Mucosa of descending colon (tissue), 3 donors: ENCODE measurements around the gene TMC8. TPM values are rescaled to one million over a fixed set of nuclear protein-coding genes. Genes with fewer than 3 reads are reported as not detected.

ENCODE experiments used
- ATAC-seq: fragments of 200-7000 bp; cut with Tn5 transposase; one replicate; pipeline ENCODE4 v1.9.1; 2020; ENCODE audit warnings: mild to moderate bottlenecking, moderate library complexity
- DNase-seq, 3 donors: peaks; one replicate each; pipeline ENCODE4 v3.0.0-alpha.2; 2020
- H3K36me3 ChIP-seq: fragments of 200-600 bp; one replicate; pipeline ENCODE4 v1.8.0; 2021; ENCODE audit warnings: low read depth, mild to moderate bottlenecking
- H3K4me1 ChIP-seq: fragments of 200-600 bp; one replicate; pipeline ENCODE4 v1.8.0; 2021; ENCODE audit warnings: low read depth, mild to moderate bottlenecking
- H3K4me3 ChIP-seq: fragments of 200-600 bp; one replicate; pipeline ENCODE4 v1.8.0; 2021; ENCODE audit warnings: mild to moderate bottlenecking
- H3K9me3 ChIP-seq: fragments of 200-600 bp; one replicate; pipeline ENCODE4 v1.8.0; 2021; ENCODE audit warnings: mild to moderate bottlenecking
- intact Hi-C, 2 donors: fragments of 100-400 bp; cut with DNase I in 1 of 2; cut with micrococcal nuclease in 1 of 2; formaldehyde crosslinking; loops; one replicate each; pipeline versions ENCODE4 v1.11.0 to v1.11.1; 2022; cut with DNase I, micrococcal nuclease
- total RNA-seq, 3 donors: library from RNA; stranded (reverse); fragmentation: NEBNext Ultra II Directional in 2 of 3; extraction: Animal tissue kit (Norgen Biotek cat#: 25700) in 2 of 3; gene quantifications; one replicate each; pipeline versions ENCODE4 v1.2.1 to v1.2.4, GENCODE V29; 2021 to 2023
- TF ChIP-seq, protein P1 (sequence below): fragments of 200-600 bp; IDR thresholded peaks from one replicate; pipeline ENCODE4 v1.8.0; 2022; ENCODE audit warnings: antibody characterized with exemption, mild to moderate bottlenecking
- donor health status: DM: no; HTN: no; CAD: no; lungs with moderate emphysema.
- donor health status: DM: no; HTN: no; CAD: no.
- donor health status: DM: no; HTN: yes; CAD: no.

TMC8 gene
- total RNA-seq, 3 donors from 2014 or later, result 6.0 to 11.4 (median 8.5) TPM

DNA sequence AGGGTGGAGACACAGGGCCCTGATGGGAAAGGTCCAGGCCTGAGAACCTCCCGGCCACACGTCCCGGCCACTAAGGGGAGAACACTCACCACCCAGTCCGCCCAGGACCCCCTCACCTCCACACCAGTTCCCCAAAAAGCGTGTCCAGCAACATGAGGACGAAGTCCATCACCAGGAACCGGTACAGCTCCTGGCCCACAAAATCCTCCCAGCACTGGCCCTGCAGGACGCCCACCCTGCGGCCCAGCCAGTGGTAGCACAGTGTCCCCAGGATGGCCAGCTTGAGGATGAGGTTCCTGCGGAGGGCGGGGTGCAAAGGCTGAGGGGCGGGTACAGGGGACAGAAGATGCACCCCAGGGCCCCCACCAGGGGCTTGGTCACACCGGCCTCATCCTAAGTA lies 10.0 kb upstream of the TMC8 start:
- TF ChIP-seq, protein P1, sequence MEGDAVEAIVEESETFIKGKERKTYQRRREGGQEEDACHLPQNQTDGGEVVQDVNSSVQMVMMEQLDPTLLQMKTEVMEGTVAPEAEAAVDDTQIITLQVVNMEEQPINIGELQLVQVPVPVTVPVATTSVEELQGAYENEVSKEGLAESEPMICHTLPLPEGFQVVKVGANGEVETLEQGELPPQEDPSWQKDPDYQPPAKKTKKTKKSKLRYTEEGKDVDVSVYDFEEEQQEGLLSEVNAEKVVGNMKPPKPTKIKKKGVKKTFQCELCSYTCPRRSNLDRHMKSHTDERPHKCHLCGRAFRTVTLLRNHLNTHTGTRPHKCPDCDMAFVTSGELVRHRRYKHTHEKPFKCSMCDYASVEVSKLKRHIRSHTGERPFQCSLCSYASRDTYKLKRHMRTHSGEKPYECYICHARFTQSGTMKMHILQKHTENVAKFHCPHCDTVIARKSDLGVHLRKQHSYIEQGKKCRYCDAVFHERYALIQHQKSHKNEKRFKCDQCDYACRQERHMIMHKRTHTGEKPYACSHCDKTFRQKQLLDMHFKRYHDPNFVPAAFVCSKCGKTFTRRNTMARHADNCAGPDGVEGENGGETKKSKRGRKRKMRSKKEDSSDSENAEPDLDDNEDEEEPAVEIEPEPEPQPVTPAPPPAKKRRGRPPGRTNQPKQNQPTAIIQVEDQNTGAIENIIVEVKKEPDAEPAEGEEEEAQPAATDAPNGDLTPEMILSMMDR, result no peak
- ATAC-seq (no peak), DNase-seq (no peak)
- Histone ChIP-seq H3K4me1 (peaks cover 9% of the 10 kb centered on the region), H3K9me3 (no peaks in the 10 kb centered on the region), H3K36me3 (no peaks in the 10 kb centered on the region), H3K4me3 (no peak overlapping the region)
- intact Hi-C loops, result no loop called here

DNA sequence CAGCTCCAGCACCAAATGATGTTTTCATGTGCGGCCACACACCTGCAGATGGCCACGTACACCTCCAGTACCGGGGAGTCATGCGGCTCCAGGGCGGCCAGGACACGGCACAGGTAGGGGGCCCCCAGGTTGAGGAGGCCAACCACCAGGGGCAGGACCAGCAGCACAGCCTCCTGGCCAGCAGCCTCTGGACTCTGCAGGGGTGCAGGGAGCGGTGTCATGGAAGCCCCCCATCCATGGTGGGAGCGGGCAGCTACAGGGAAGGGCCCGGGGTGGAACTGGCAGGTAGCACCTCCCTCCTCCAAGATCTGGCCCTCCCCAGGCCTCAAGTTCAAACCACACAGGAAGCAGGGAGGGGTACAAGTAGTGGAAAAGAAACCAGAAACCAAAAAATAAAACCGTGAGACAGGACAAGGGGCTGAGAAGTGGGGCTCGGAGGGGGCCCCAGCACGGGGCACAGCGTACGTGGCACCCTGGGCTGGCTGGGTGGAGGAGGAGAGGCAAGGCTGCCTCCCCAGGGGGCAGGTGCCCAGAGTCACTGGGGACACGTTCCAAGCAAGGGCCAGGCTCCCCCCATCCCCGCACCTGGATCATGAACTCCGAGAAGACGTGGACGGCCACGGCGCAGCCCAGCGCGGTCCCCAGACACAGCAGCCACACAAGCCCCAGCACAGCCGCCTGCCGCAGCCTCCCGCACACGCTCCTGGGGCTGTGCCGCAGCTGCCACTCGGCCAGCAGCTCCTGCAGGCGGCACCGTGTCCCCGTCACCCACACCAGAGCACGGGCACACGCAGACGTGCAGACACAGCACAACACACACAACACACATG lies 9.4 kb upstream of the TMC8 start:
- peak in 2 of 3 donors; percentile 42 to 74 for DNase-seq
- Histone ChIP-seq H3K9me3 (no peaks in the 10 kb centered on the region), H3K4me1 (peaks cover 13% of the 10 kb centered on the region), H3K4me3 (no peak overlapping the region), H3K36me3 (no peaks in the 10 kb centered on the region)
- TF ChIP-seq, protein P1, result no peak
- ATAC-seq, result peak; percentile 43
- intact Hi-C loops, result no loop called here

DNA sequence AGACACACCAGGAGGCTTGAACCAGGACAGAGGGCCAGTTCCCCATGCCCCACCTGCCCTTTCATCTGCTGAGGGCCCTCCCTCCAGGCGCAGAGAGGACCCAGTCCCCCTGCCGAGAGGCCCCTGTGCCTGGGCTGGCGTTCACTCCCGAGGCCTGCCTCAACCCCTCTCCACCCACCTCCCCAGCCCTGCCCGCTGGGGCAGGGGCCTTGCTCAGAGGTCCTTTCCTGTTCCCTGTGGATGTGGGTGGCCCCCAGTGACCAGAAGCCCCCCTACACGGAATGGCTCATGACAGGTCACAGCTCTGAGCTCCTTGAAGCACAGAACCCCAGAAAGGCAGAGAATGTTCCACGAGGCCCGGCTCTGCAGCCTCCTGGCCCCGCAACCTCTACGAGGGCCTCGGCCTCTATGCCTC lies 8.8 kb upstream of the TMC8 start:
- H3K4me1 ChIP-seq, result peaks cover 18% of the 10 kb centered on the region
- ATAC-seq (no peak), DNase-seq (peak in 1 of 3 donors; percentile 32)
- TF ChIP-seq, protein P1, result no peak
- H3K9me3 ChIP-seq, result no peaks in the 10 kb centered on the region
- H3K36me3 ChIP-seq, result no peaks in the 10 kb centered on the region
- intact Hi-C loops, result no loop called here
- H3K4me3 ChIP-seq, result no peak overlapping the region

DNA sequence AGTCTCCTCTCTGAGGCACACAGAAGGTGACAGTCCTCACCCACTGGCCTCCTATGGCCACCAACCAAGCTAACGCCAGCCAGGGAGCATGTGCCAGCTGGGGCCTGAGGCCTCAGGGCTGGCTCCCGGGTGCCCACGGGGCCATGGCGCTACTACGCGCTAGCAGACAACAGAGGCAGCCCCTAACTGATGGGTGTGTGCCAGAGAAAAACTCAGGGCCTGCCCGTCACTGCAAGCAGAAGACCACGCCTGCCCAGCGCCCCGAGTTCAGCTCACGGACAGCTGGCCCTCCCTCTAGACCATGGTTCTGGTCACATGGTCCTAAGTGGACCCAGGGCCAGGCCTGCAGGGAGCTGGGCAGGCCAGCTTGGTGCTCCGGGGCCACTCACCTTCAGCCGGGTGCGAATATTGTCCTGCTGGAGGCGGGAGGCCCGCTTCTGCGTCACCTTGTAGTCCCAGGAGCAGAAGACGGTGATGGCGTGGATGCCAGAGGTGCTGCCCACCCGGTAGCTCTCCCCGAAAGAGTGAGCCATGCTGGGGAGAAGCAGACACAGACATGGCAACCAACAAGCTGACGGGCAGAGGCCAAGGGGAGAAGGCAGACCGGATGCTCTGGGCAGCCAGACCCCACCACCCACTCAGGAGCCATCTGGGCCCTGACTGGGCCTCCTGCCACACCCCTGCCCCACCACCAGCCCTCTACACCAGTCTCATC lies 8.2 kb upstream of the TMC8 start:
- TF ChIP-seq, protein P1, result no peak
- H3K4me1 ChIP-seq, result peaks cover 23% of the 10 kb centered on the region
- no peak overlapping the region for H3K4me3 ChIP-seq
- intact Hi-C loops, result no loop called here
- no peaks in the 10 kb centered on the region for H3K36me3 ChIP-seq
- DNase-seq (peak in 2 of 3 donors; percentile 28 to 53), ATAC-seq (no peak)
- H3K9me3 ChIP-seq, result no peaks in the 10 kb centered on the region

DNA sequence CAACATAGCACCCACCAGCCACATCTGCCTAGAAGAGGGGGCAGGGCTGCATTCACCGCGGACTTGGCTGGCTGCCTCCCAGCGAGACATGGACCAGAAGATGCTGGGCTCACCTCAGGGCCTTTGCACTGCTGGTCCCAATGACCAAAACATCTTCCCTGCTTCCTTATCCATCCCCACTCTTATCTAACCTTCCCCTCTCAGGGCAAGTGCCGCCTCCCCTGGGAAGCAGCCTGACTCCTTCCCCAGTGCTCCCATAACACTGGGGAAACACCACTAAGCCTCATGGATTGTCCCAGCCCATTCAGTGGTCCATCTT lies 7.7 kb upstream of the TMC8 start:
- no peak for ATAC-seq
- intact Hi-C loops, result no loop called here
- Histone ChIP-seq H3K36me3 (no peaks in the 10 kb centered on the region), H3K4me3 (no peak overlapping the region), H3K9me3 (no peaks in the 10 kb centered on the region), H3K4me1 (peaks cover 21% of the 10 kb centered on the region)
- peak in 2 of 3 donors; percentile 30 to 46 for DNase-seq
- TF ChIP-seq, protein P1, result no peak
